Memory B cell (primary cell): ENCODE results near the gene RNF215.

Experiments
- ATAC-seq: fragments of 150-1000 bp; cut with Tn5 transposase; 2 replicates; pipeline ENCODE4 v1.10.0; 2021; ENCODE audit warnings: low read depth, mild to moderate bottlenecking, moderate library complexity
- DNase-seq, 2 donors: peaks; one replicate each; pipeline ENCODE4 v3.0.0; 2022; ENCODE audit warnings: low spot score in 2 of 2
- H3K27ac Mint-ChIP-seq: one replicate; pipeline ENCODE4 v1.8.0; 2022; ENCODE audit warnings: mild to moderate bottlenecking, moderate library complexity, mixed read lengths
- H3K27me3 Mint-ChIP-seq: one replicate; pipeline ENCODE4 v1.8.0; 2022; ENCODE audit warnings: mixed read lengths
- H3K36me3 Mint-ChIP-seq: one replicate; pipeline ENCODE4 v1.8.0; 2022; ENCODE audit warnings: mild to moderate bottlenecking, mixed read lengths
- H3K4me1 Mint-ChIP-seq: one replicate; pipeline ENCODE4 v1.8.0; 2022; ENCODE audit warnings: mixed read lengths
- H3K4me3 Mint-ChIP-seq: one replicate; pipeline ENCODE4 v1.8.0; 2022; ENCODE audit warnings: mild to moderate bottlenecking, moderate library complexity, mixed read lengths
- H3K9me3 Mint-ChIP-seq: one replicate; pipeline ENCODE4 v1.8.0; 2022; ENCODE audit warnings: mixed read lengths

The RNF215 gene

DNA sequence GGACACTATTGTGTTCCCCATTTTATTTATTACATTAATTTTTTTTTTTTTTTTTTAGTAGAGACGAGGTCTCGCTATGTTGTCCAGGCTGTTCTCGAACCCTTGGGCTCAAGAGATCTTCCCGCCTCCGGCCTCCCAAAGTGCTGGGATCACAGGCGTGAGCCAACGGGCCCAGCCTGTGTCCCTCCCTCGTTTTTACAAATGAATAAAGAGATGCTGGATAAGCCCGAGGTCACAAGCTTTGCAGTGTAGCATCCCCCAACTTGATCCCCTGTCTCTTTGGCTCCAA is 38.1 kb upstream of the RNF215 start:
- Mint-ChIP-seq H3K27me3 (no peaks in the 10 kb centered on the region), H3K9me3 (no peaks in the 10 kb centered on the region), H3K36me3 (peaks cover 10% of the 10 kb centered on the region), H3K4me3 (peak overlapping the region; percentile 91), H3K27ac (peak overlapping the region; percentile 96), H3K4me1 (peaks cover 30% of the 10 kb centered on the region)
- DNase-seq, result no peak
- no peak for ATAC-seq

GRCh38 chr22:30424534-30425326 is 37.5 kb upstream of the RNF215 start:
- no peak for DNase-seq

GRCh38 chr22:30423959-30424533 is 36.8 kb upstream of the RNF215 start:
- Mint-ChIP-seq H3K9me3 (no peaks in the 10 kb centered on the region), H3K4me3 (peak overlapping the region; percentile 98), H3K27me3 (no peaks in the 10 kb centered on the region), H3K27ac (peak overlapping the region; percentile 94), H3K36me3 (peaks cover 6% of the 10 kb centered on the region), H3K4me1 (peaks cover 30% of the 10 kb centered on the region)
- DNase-seq (peak; percentile 88 to 93), ATAC-seq (peak; percentile 80)

More at GRCh38 chr22:30424534-30425326, 37.5 kb upstream of the RNF215 start:
- H3K4me1 Mint-ChIP-seq, result peaks cover 30% of the 10 kb centered on the region
- peaks cover 7% of the 10 kb centered on the region for H3K36me3 Mint-ChIP-seq
- H3K27me3 Mint-ChIP-seq, result no peaks in the 10 kb centered on the region
- peak overlapping the region; percentile 98 for H3K4me3 Mint-ChIP-seq
- no peaks in the 10 kb centered on the region for H3K9me3 Mint-ChIP-seq
- peak overlapping the region; percentile 94 for H3K27ac Mint-ChIP-seq
- no peak for ATAC-seq

DNA sequence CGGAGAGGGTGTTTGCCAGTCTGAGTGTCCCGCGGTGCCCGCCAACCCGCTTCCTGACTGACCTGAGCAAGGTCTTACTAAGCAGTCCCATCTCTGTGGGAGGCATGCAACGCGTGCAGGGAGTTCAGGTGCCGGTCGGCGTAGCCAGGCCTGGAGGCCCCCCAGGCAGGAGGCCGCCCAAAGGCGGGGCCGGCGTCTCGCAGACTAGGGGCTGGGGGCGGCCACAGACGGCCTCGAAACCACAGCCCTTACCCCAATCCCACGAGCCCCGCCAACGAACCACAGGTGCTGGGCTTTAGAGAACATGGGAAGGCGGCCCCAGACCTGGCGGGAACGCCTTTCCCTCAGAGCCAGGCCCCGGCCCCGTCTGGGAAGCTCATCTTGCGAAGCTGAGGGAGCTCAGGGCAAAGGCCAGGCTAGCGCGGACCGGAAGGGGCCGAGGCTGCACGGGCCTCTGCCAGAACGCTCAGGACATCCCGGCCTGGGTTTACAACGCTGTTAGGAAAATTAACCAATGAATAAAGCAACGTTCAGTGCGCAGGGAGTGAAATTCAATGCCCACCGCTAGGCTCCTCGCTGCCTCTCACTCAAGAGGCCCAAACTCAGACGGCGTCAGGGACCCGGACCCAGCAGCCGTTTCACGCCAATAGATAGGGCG is 36.2 kb upstream of the RNF215 start:
- Mint-ChIP-seq H3K27me3 (no peaks in the 10 kb centered on the region), H3K27ac (peak overlapping the region; percentile 94), H3K4me3 (peak overlapping the region; percentile 98), H3K9me3 (no peaks in the 10 kb centered on the region), H3K4me1 (peaks cover 30% of the 10 kb centered on the region), H3K36me3 (peaks cover 3% of the 10 kb centered on the region)
- DNase-seq (no peak), ATAC-seq (no peak)

- no peaks in the 10 kb centered on the region for H3K9me3 Mint-ChIP-seq
- H3K36me3 Mint-ChIP-seq, result peaks cover 3% of the 10 kb centered on the region
- H3K4me3 Mint-ChIP-seq, result peak overlapping the region; percentile 98
- peak overlapping the region; percentile 94 for H3K27ac Mint-ChIP-seq
- H3K4me1 Mint-ChIP-seq, result peaks cover 30% of the 10 kb centered on the region
- no peak for ATAC-seq
- no peak for DNase-seq
- no peaks in the 10 kb centered on the region for H3K27me3 Mint-ChIP-seq
Observed at GRCh38 chr22:30422481-30423300, 35.5 kb upstream of the RNF215 start.

GRCh38 chr22:30421695-30422480 is 34.7 kb upstream of the RNF215 start:
- H3K27me3 Mint-ChIP-seq, result no peaks in the 10 kb centered on the region
- peaks cover 29% of the 10 kb centered on the region for H3K4me1 Mint-ChIP-seq
- H3K36me3 Mint-ChIP-seq, result no peaks in the 10 kb centered on the region
- H3K4me3 Mint-ChIP-seq, result peak overlapping the region; percentile 98
- H3K9me3 Mint-ChIP-seq, result no peaks in the 10 kb centered on the region
- DNase-seq, result no peak
- no peak overlapping the region for H3K27ac Mint-ChIP-seq
- no peak for ATAC-seq

DNA sequence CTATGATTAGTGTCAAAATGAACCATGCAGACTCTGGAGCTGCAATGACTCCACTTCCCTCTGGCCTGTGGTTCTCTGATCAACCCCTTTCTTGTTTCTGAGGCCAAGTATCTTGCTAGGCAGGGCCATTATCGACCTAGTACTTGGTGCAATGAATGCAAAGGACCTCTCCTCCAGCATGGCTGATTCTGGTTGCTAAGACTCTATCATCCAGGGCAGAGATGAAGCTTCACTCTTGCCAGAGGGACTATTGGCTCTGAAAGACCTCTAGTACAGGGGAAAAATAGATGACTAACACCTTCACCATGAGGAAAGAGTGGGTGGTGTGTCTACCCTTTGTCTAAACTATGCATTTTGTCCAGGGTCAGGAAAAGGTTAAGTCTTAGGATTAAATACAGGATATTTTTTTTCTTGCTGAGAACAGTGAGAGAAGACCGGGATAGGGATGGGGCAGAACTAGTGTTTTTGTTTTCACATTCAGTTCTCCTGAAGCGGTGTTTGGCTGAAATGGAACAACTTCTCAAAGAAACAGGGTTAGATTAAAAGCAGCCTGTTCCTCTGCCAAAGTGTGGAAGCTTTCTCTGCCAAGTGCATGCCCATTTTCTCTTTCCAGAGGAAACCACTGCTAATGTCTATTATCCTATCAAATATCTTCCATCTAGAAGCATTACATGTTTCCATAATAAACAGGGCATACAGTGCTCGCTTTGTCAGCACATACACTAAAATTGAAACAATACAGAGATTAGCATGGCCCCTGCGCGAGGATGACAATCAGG is 33.3 kb upstream of the RNF215 start:
- ATAC-seq, result no peak
- Mint-ChIP-seq H3K27me3 (no peaks in the 10 kb centered on the region), H3K4me1 (peaks cover 18% of the 10 kb centered on the region), H3K4me3 (no peak overlapping the region), H3K9me3 (no peaks in the 10 kb centered on the region), H3K27ac (no peak overlapping the region), H3K36me3 (peaks cover 6% of the 10 kb centered on the region)
- no peak for DNase-seq

GRCh38 chr22:30416837-30417236 is 29.6 kb upstream of the RNF215 start:
- DNase-seq (no peak), ATAC-seq (no peak)
- H3K9me3 Mint-ChIP-seq, result no peaks in the 10 kb centered on the region
- H3K36me3 Mint-ChIP-seq, result peaks cover 6% of the 10 kb centered on the region
- H3K27ac Mint-ChIP-seq, result no peak overlapping the region
- no peaks in the 10 kb centered on the region for H3K27me3 Mint-ChIP-seq
- no peaks in the 10 kb centered on the region for H3K4me1 Mint-ChIP-seq
- H3K4me3 Mint-ChIP-seq, result no peak overlapping the region

DNA sequence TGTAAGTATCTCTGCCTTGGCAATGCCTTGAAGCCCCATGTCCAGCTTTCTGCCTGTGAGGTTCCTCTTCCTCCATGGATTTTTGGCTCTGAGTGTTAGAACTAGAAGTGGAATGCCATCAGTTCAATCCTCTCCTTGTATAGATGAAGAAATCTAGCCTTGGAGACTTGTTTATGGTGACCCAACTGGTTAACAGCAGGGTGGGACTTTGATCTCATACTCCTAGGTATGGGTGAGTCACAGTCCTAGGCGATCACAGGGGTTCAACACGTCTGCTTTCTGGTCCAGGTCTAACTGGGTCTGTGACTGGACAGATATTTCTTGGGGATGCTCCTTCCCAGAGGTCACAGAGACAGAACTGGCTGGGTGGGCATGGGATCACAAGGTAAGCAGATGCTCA is 29.2 kb upstream of the RNF215 start:
- no peak for ATAC-seq
- Mint-ChIP-seq H3K9me3 (no peaks in the 10 kb centered on the region), H3K27ac (no peak overlapping the region), H3K4me3 (no peak overlapping the region), H3K4me1 (no peaks in the 10 kb centered on the region), H3K36me3 (peaks cover 6% of the 10 kb centered on the region), H3K27me3 (no peaks in the 10 kb centered on the region)
- no peak for DNase-seq

GRCh38 chr22:30414525-30415047 is 27.4 kb upstream of the RNF215 start:
- DNase-seq, result no peak
- Mint-ChIP-seq H3K27me3 (no peaks in the 10 kb centered on the region), H3K4me1 (no peaks in the 10 kb centered on the region), H3K9me3 (no peaks in the 10 kb centered on the region), H3K36me3 (peaks cover 6% of the 10 kb centered on the region), H3K27ac (no peak overlapping the region), H3K4me3 (no peak overlapping the region)
- ATAC-seq, result no peak

- no peak for DNase-seq
- Mint-ChIP-seq H3K36me3 (peaks cover 6% of the 10 kb centered on the region), H3K4me3 (no peak overlapping the region), H3K27me3 (no peaks in the 10 kb centered on the region), H3K4me1 (no peaks in the 10 kb centered on the region), H3K27ac (no peak overlapping the region), H3K9me3 (no peaks in the 10 kb centered on the region)
- no peak for ATAC-seq
Observed at GRCh38 chr22:30413745-30414524, 26.7 kb upstream of the RNF215 start.

DNA sequence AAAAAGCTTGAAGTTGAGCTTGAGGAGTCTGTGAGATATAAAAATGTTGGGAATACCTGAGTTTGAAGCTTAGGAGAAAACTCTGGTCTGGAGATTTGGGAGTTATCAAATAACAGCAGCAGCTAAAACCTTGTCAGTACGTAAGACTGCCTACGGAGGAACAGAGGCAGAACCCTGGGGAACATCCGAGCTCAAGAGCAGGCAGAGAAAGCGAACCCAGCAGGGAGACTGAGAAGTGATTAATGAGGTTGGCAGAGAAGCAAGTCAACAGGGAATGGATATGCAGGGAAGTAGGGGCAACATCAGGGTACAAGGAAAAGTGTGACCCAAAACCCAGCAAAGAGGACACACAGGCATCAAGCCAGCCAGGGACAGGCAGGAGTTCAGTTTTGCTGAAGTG is 25.8 kb upstream of the RNF215 start:
- no peak for DNase-seq
- H3K9me3 Mint-ChIP-seq, result no peaks in the 10 kb centered on the region
- H3K27ac Mint-ChIP-seq, result no peak overlapping the region
- peaks cover 6% of the 10 kb centered on the region for H3K36me3 Mint-ChIP-seq
- H3K4me1 Mint-ChIP-seq, result no peaks in the 10 kb centered on the region
- ATAC-seq, result no peak
- H3K4me3 Mint-ChIP-seq, result no peak overlapping the region
- no peaks in the 10 kb centered on the region for H3K27me3 Mint-ChIP-seq
